ENCODE results near the gene GRIK3. TPM values are rescaled to one million over a fixed set of nuclear protein-coding genes. Genes with fewer than 3 reads are reported as not detected.
A peak's percentile ranks its signal among the peaks of the same experiment; 100 is the strongest.

Gene GRIK3
- total and polyA plus RNA-seq, 12 donors: 0.09 to 3.1 (median 0.69) TPM

- Histone ChIP-seq H3K4me3 (no peak overlapping the region), H3K4me1 (replicated peaks in 1 of 2) (no peaks in the 10 kb centered on the region), H3K36me3 (replicated peaks in 1 of 2) (no peaks in the 10 kb centered on the region), H3K9me3 (replicated peaks in 1 of 3) (no peaks in the 10 kb centered on the region), H3K27me3 (no peaks in the 10 kb centered on the region), H3K27ac (no peak overlapping the region)
- WGBS, 4 donors: 67 to 74% (median 70%) methylated on average over 8 of the region's 8 CpGs
- intact Hi-C loops (cut with DNase I): no loop called here
- TF ChIP-seq POLR2A (IDR thresholded peaks at IDR 0.05): no peak
- TF ChIP-seq CTCF (IDR thresholded peaks at IDR 0.05): no peak
- no peak for DNase-seq
Observed at GRCh38 chr1:36950604-36951291, 83.6 kb downstream of the GRIK3 start.

GRCh38 chr1:36948606-36949005 lies 85.7 kb downstream of the GRIK3 start:
- WGBS, 4 donors: 82 to 89% (median 88%) methylated on average over 2 to 6 of the region's 6 CpGs
- Histone ChIP-seq H3K27ac (no peak overlapping the region), H3K36me3 (replicated peaks in 1 of 2) (no peaks in the 10 kb centered on the region), H3K27me3 (no peaks in the 10 kb centered on the region), H3K4me1 (replicated peaks in 1 of 2) (no peaks in the 10 kb centered on the region), H3K9me3 (replicated peaks in 1 of 3) (no peaks in the 10 kb centered on the region), H3K4me3 (no peak overlapping the region)
- no peak for TF ChIP-seq CTCF (IDR thresholded peaks at IDR 0.05)
- TF ChIP-seq POLR2A (IDR thresholded peaks at IDR 0.05): no peak
- intact Hi-C loops (cut with DNase I): no loop called here
- DNase-seq: no peak

- DNase-seq: no peak
- Histone ChIP-seq H3K4me1 (replicated peaks in 1 of 2) (no peaks in the 10 kb centered on the region), H3K27me3 (no peaks in the 10 kb centered on the region), H3K4me3 (no peak overlapping the region), H3K9me3 (replicated peaks in 1 of 3) (no peaks in the 10 kb centered on the region), H3K36me3 (replicated peaks in 1 of 2) (no peaks in the 10 kb centered on the region), H3K27ac (no peak overlapping the region)
- 40 to 63% (median 45%) methylated on average over 2 of the region's 2 CpGs for WGBS, 4 donors
- TF ChIP-seq CTCF (IDR thresholded peaks at IDR 0.05) (no peak), POLR2A (IDR thresholded peaks at IDR 0.05) (no peak)
- intact Hi-C loops (cut with DNase I): no loop called here
Observed at GRCh38 chr1:36948147-36948546, 86.2 kb downstream of the GRIK3 start.

- TF ChIP-seq POLR2A (IDR thresholded peaks at IDR 0.05) (no peak), CTCF (IDR thresholded peaks at IDR 0.05) (no peak)
- no peaks in the 10 kb centered on the region for H3K9me3 ChIP-seq (replicated peaks in 1 of 3)
- H3K4me3 ChIP-seq: no peak overlapping the region
- H3K36me3 ChIP-seq (replicated peaks in 1 of 2): no peaks in the 10 kb centered on the region
- no peaks in the 10 kb centered on the region for H3K4me1 ChIP-seq (replicated peaks in 1 of 2)
- intact Hi-C loops (cut with DNase I): no loop called here
- DNase-seq: peak in 1 of 7 donors; percentile 24
- WGBS, 4 donors: 12 to 32% (median 22%) methylated on average over 2 of the region's 2 CpGs
- no peak overlapping the region for H3K27ac ChIP-seq
- no peaks in the 10 kb centered on the region for H3K27me3 ChIP-seq
Observed at GRCh38 chr1:36947384-36947783, 86.9 kb downstream of the GRIK3 start.
